ENCODE data around the gene ART3. TPM values are rescaled to one million over a fixed set of nuclear protein-coding genes. Genes with fewer than 3 reads are reported as not detected.
"Not testable (repeated sequence)": the region's sequence is repeated elsewhere in the genome, so short reads cannot be mapped to it uniquely, and the experiment has no call there.

Gene ART3
- total RNA-seq: not detected in 2 replicates

DNA sequence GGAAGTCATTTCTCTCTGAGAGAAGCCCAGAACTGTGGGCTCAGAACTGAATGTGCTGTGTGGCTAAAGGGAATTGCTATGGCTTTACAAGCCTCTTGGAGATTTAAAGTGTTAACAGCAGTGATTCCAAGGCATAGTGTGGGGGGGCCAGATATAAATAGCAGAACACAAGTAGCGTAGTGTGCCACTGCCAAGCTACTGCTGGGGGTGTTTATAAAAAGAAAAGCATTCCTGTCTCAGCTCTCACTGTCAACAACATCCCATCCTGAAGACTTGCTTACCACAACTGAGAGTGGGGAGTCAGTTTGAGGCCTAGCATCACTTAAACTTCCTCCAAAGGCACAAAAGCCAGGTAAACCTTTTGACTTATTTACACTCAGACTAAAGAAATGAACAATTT lies at the start of gene ART3:
TSS of gene ART3 (plus strand) at position 242 of the 400 bp plus-strand sequence. CDS start 1,181 bp downstream, outside the sequence.
- no peak for DNase-seq (ENCODE audit: low read depth in 2 of 2)

GRCh38 chr4:76028350-76028765 lies 46.2 kb upstream of the ART3 start:
- DNase-seq (ENCODE audit: low read depth in 2 of 2): peak; percentile 30 to 71

DNA sequence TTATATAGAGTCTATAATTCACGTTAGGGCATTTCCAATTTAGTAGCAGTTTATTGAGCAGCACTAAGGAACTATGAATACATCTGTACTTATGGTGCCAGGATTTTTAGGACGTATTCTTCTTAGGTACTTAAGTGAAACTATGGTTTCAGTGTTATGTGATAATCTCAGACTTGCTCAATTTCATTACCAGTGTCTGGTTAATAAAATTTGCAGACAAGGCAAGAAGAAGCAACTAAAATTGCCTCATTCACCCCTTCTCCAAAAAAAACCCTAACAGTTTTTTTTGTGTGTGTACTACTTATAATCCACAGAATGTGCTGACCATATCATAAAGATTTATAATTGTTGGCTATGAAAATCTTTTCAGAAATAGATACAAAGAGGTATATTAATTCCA lies 45.2 kb upstream of the ART3 start:
- no peak for DNase-seq (ENCODE audit: low read depth in 2 of 2)

- no peak for DNase-seq (ENCODE audit: low read depth in 2 of 2)
Measured at GRCh38 chr4:76035141-76035540, 39.4 kb upstream of the ART3 start.

DNA sequence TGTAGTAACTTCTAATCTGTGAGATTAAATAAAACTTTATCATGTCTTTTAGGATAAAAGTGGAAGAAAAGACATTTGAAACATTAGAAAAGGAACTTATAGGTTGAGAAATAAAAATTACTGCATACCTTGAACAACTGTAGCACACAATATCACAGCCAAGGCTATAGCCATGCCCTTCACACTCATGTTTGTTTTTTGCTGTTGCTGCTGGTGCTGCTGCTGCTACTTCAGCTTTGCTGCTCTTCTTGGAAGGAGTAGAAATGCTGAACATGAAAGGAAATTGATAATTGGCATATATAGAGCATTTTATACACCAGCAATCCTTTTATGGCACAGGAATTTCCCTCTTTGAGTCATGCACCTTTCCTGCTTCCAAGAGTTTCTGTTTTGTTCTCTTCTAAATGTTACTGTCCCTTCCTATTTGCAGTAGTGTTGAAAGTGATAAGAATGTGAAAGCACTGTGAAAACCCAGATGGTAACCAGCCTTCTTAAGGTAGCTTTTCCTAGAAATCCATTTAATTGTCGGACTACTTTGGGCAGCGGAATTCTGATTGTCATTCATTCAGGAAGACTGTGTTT lies 38.6 kb upstream of the ART3 start, which contains the start of gene CXCL11:
TSS of gene CXCL11 (minus strand) at position 272 of the 582 bp plus-strand sequence. CDS start at position 189, 83 bp downstream.
- DNase-seq (ENCODE audit: low read depth in 2 of 2): peak; percentile 14 to 87

DNA sequence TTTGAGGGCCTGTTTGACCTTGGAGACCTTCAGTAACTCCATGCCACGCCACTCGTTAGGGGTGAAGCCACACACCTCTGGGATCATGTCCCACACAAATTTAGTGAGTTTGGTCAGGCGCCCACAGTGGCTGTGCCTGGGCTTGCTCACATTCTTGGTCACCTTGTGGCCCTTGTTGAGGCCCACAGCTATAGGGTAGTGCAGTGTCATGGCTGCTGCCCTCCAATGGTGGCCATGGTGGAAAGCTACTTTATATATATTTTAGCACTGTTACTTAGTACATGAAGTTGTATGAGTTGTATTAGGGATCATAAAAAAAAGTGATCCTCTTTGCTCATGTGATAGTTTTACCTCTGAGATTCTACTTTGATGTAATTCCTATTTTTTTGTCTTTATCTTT lies 37.7 kb upstream of the ART3 start:
- no peak for DNase-seq (ENCODE audit: low read depth in 2 of 2)

DNA sequence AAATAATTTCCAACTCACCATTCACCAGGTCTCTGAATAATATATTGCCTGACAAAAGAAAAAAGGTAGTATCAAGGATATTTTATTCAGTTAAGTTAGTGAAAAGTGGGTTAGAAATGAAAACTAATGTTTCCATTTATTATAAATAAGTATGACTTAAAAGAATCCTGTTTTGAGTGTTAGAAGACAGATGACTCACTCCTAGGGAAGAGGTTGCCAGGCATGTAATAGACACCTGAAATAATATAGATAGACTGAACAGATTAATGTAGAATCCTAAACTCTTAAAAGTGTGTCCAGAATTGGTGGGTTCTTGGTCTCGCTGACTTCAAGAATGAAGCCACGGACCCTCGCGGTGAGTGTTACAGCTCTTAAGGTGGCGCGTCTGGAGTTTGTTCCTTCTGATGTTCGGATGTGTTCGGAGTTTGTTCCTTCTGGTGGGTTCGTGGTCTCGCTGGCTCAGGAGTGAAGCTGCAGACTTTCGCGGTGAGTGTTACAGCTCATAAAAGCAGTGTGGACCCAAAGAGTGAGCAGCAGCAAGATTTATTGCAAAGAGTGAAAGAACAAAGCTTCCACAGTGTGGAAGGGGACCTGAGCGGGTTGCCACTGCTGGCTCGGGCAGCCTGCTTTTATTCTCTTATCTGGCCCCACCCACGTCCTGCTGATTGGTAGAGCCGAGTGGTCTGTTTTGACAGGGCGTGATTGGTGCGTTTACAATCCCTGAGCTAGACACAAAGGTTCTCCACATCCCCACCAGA lies 32.1 kb upstream of the ART3 start:
- DNase-seq (ENCODE audit: low read depth in 2 of 2): peak in 1 of 2 donors; percentile 74

- not testable (repeated sequence) for DNase-seq (ENCODE audit: low read depth in 2 of 2)
Measured at GRCh38 chr4:76043306-76043705, 31.2 kb upstream of the ART3 start.

- not testable (repeated sequence) for DNase-seq (ENCODE audit: low read depth in 2 of 2)
Measured at GRCh38 chr4:76044686-76045085, 29.8 kb upstream of the ART3 start.

- DNase-seq (ENCODE audit: low read depth in 2 of 2): not testable (repeated sequence)
Measured at GRCh38 chr4:76049860-76050416, 24.6 kb upstream of the ART3 start.

DNA sequence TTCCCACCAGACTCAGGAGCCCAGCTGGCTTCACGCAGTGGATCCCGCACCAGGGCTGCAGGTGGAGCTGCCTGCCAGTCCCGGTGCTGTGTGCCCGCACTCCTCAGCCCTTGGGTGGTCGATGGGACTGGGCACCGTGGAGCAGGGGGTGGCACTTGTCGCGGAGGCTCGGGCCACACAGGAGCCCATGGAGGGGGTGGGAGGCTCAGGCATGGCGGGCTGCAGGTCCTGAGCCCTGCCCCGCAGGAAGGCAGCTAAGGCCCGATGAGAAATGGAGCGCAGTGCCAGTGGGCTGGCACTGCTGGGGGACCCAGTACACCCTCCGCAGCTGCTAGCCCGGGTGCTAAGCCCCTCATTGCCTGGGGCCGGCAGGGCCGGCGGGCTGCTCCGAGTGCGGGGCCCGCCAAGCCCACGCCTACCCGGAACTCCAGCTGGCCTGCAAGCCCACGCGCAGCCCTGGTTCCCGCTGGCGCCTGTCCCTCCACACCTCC lies 23.9 kb upstream of the ART3 start:
- not testable (repeated sequence) for DNase-seq (ENCODE audit: low read depth in 2 of 2)

- no peak for DNase-seq (ENCODE audit: low read depth in 2 of 2)
Measured at GRCh38 chr4:76053730-76054129, 20.8 kb upstream of the ART3 start.

- no peak for DNase-seq (ENCODE audit: low read depth in 2 of 2)
Measured at GRCh38 chr4:76055016-76055415, 19.5 kb upstream of the ART3 start.

- DNase-seq (ENCODE audit: low read depth in 2 of 2): no peak
Measured at GRCh38 chr4:76055421-76055820, 19.1 kb upstream of the ART3 start.

DNA sequence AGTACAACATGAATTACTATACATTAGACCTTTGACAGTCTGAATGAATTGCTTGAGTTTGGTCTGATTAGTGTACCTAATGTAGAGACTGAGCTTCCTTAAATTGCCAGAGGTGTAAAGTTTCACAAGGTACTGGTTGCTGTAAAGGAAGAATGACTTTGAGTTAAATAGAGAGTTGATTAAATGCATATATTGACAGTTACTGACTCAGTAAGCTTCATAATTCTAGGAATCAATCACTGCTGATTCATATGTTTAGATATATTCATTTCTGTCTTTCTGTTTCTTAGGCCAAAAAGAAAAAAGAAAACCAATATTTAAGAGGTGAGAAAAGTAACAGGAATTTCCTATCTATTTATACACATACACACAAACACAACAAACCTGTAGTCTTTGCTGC lies 16.2 kb upstream of the ART3 start:
- DNase-seq (ENCODE audit: low read depth in 2 of 2): no peak

- DNase-seq (ENCODE audit: low read depth in 2 of 2): no peak
Measured at GRCh38 chr4:76058888-76059426, 15.6 kb upstream of the ART3 start.

- no peak for DNase-seq (ENCODE audit: low read depth in 2 of 2)
Measured at GRCh38 chr4:76059750-76060149, 14.8 kb upstream of the ART3 start.

DNA sequence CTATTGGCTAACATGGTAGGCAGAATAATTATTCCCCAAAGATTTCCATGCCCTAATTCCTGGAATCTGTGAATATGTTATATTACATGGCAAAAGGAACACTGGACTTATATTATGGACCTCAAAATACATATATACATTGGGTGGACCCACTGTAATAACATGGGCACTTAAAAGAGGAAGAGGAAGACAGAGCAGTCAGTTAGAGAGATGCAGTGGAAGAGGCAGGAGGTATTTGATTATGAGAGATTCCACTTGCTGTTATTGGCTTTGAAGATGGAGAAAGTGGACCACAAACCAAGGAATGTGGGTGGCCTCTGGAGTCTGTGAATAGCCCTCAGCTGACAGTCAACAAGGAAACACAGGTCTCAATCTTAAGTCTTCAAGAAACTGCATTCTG lies 14.0 kb upstream of the ART3 start:
- no peak for DNase-seq (ENCODE audit: low read depth in 2 of 2)

DNA sequence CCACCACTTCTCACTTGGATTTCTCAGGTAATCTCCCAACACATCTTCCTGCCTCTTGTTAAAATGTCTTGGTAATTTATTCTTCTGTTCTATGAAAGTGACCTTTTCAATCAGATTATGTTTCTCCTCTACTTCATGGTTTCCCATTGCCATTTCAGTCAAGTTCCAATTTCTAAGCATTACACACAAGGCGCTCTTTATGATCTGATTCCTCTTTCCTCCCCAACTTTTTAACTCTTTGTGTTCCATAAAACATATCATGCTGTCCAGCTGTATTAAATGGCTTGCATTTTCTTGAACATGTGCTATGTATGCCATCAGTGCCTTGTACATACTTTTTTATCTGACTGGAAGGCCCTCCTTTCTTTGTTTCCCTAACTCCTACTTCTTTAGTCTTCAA lies 13.1 kb upstream of the ART3 start:
- no peak for DNase-seq (ENCODE audit: low read depth in 2 of 2)

DNA sequence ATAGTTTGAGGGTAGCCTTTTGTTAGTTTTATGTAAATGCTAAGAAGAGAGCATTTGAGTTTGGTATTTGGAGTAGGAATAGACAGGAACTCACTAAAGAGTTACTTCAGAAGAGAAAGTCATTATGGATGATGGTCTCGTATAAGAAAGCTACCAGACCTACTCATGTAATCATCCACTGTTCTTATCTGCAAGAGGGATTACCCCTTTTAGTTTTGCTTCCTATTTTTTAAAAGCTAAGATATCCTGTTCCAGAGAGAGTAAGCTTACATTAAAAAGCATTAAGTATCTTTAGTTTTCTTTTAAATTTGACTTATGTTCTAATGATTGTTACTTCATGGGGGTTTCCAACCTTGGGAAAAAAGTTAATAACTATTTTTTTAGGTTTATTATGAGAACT lies 12.5 kb upstream of the ART3 start:
- DNase-seq (ENCODE audit: low read depth in 2 of 2): no peak

GRCh38 chr4:76066546-76066945 lies 8.0 kb upstream of the ART3 start:
- DNase-seq (ENCODE audit: low read depth in 2 of 2): no peak

DNA sequence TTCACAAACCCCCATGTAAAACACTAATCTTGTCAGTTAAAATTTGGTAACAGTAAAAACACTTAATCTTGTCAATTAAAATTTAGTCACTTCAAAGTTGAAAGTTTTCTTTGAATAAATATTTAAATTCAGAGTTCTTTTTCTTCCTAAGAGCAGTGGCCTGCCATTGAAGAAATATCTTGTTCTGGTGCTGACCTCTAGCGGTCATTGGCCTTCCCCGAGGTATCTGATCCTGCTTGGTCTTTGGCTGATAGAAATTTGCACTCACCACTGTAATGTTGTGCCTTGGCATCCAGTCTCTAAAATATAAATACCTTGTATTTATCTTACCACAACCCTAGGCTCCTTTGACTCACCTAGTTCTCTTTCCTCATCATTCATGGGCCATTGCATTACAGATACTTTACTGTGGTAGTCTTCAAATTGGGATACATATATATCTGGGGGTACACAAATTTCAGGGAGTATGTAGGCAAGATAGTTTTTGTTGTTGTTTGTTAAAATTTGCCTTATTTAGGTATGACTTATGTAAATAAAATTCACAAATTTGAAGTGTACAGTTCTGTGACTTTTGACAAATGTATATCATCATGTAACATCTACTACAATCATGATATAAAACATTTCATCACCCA lies 6.7 kb upstream of the ART3 start:
- peak; percentile 62 to 78 for DNase-seq (ENCODE audit: low read depth in 2 of 2)

Measured in dermis microvascular lymphatic vessel endothelial cell (primary cell).